Natural killer cell (primary cell): ENCODE measurements around the gene INAFM2. TPM values are rescaled to one million over a fixed set of nuclear protein-coding genes. Genes with fewer than 3 reads are reported as not detected.

Experiments
- ATAC-seq, 3 donors: fragments of 150-1000 bp in 2 of 3; fragments of 200-7000 bp in 1 of 3; cut with Tn5 transposase; 1 replicate in 1 of 3; 2 replicates in 2 of 3; pipeline ENCODE4 v1.10.0; 2021; ENCODE audit warnings: mild to moderate bottlenecking in 2 of 3, moderate library complexity in 2 of 3
- DNase-seq, 2 donors: peaks; one replicate each; pipeline versions ENCODE4 v3.0.0 to v3.0.0-alpha.2; 2013 to 2021; ENCODE audit warnings: mixed read lengths in 1 of 2
- H3K27ac ChIP-seq: one replicate; pipeline ENCODE4 v1.5.1; 2013; ENCODE audit warnings: mild to moderate bottlenecking, low read length
- H3K27me3 ChIP-seq: one replicate; pipeline ENCODE4 v1.6.1; 2013; ENCODE audit warnings: low read length; ENCODE audit not compliant: control insufficient read depth, insufficient read depth
- H3K36me3 ChIP-seq: one replicate; pipeline ENCODE4 v1.6.1; 2013; ENCODE audit warnings: low read length; ENCODE audit not compliant: control insufficient read depth, insufficient read depth
- H3K4me1 ChIP-seq: one replicate; pipeline ENCODE4 v1.6.1; 2013; ENCODE audit warnings: low read length; ENCODE audit not compliant: control insufficient read depth, insufficient read depth
- H3K4me3 ChIP-seq: one replicate; pipeline ENCODE4 v1.5.1; 2013; ENCODE audit warnings: low read length
- H3K9me3 ChIP-seq: one replicate; pipeline ENCODE4 v1.6.1; 2013; ENCODE audit warnings: low read length; ENCODE audit not compliant: control insufficient read depth, insufficient read depth
- H3K27ac Mint-ChIP-seq, 2 donors: one replicate each; pipeline ENCODE4 v1.8.0; 2022; ENCODE audit warnings: mild to moderate bottlenecking in 2 of 2, mixed read lengths in 2 of 2, moderate library complexity in 1 of 2
- H3K27me3 Mint-ChIP-seq, 2 donors: one replicate each; pipeline ENCODE4 v1.8.0; 2022; ENCODE audit warnings: low read depth in 2 of 2, mixed read lengths in 2 of 2
- H3K36me3 Mint-ChIP-seq: one replicate; pipeline ENCODE4 v1.8.0; 2022; ENCODE audit warnings: mixed read lengths
- H3K4me1 Mint-ChIP-seq, 2 donors: one replicate each; pipeline ENCODE4 v1.8.0; 2022; ENCODE audit warnings: mixed read lengths in 2 of 2
- H3K4me3 Mint-ChIP-seq: one replicate; pipeline ENCODE4 v1.8.0; 2022; ENCODE audit warnings: mild to moderate bottlenecking, moderate library complexity, mixed read lengths
- H3K9me3 Mint-ChIP-seq, 2 donors: one replicate each; pipeline ENCODE4 v1.8.0; 2022; ENCODE audit warnings: mixed read lengths in 2 of 2
- CTCF ChIP-seq: fragments of 200-600 bp; IDR thresholded peaks from one replicate; pipeline ENCODE4 v1.8.0; 2022; ENCODE audit warnings: antibody characterized with exemption
- WGBS: methylation state at CpG from one replicate; pipeline ENCODE4 v1.1.7; 2013; ENCODE audit warnings: missing lambda C conversion rate; ENCODE audit not compliant: insufficient coverage; 5-methylcytosine and 5-hydroxymethylcytosine counted together
- intact Hi-C: fragments of 100-400 bp; cut with micrococcal nuclease; formaldehyde crosslinking; loops from one replicate; pipeline ENCODE4 v1.14.2; 2022
- total RNA-seq, 4 donors: library from RNA; stranded (reverse); fragments of 120-200 nt in 1 of 4; gene quantifications; one replicate each; pipeline versions ENCODE4 v1.2.3 to v1.2.4, GENCODE V29; 2013 to 2022

INAFM2 gene
- total RNA-seq, 3 donors from 2014 or later (not counting 1 experiment from before 2014, with no cell fraction given), result 14.0 to 21.7 (median 15.1) TPM

- Histone ChIP-seq H3K9me3 (no peaks in the 10 kb centered on the region), H3K4me3 (no peak overlapping the region), H3K36me3 (no peaks in the 10 kb centered on the region), H3K27ac (peak overlapping the region; percentile 46), H3K4me1 (peaks cover 32% of the 10 kb centered on the region), H3K27me3 (no peaks in the 10 kb centered on the region)
- Mint-ChIP-seq H3K27me3 (no peaks in the 10 kb centered on the region), H3K4me1 (peaks cover 41 to 45% of the 10 kb centered on the region in 2 donors), H3K27ac (peak overlapping the region; percentile 92 to 94), H3K4me3 (no peak overlapping the region), H3K9me3 (no peaks in the 10 kb centered on the region), H3K36me3 (no peaks in the 10 kb centered on the region)
- ATAC-seq (no peak), DNase-seq (no peak)
- intact Hi-C loops, result no loop called here
- WGBS, result 63% methylated on average over 3 of the region's 4 CpGs
- TF ChIP-seq CTCF, result no peak
Measured at GRCh38 chr15:40314723-40315276, 8.7 kb upstream of the INAFM2 start.

GRCh38 chr15:40316931-40317330 lies 6.6 kb upstream of the INAFM2 start:
- DNase-seq (no peak), ATAC-seq (no peak)
- Histone ChIP-seq H3K9me3 (no peaks in the 10 kb centered on the region), H3K4me3 (no peak overlapping the region), H3K4me1 (peaks cover 31% of the 10 kb centered on the region), H3K36me3 (no peaks in the 10 kb centered on the region), H3K27ac (no peak overlapping the region), H3K27me3 (no peaks in the 10 kb centered on the region)
- Mint-ChIP-seq H3K27ac (no peak overlapping the region), H3K4me1 (peaks cover 45 to 51% of the 10 kb centered on the region in 2 donors), H3K36me3 (no peaks in the 10 kb centered on the region), H3K9me3 (no peaks in the 10 kb centered on the region), H3K4me3 (no peak overlapping the region), H3K27me3 (no peaks in the 10 kb centered on the region)
- WGBS, result 83% methylated on average over 3 of the region's 3 CpGs
- intact Hi-C loops, result no loop called here
- no peak for TF ChIP-seq CTCF

- ATAC-seq, result no peak
- H3K4me1 Mint-ChIP-seq, result peaks cover 39 to 51% of the 10 kb centered on the region in 2 donors
- H3K27me3 Mint-ChIP-seq, result no peaks in the 10 kb centered on the region
Measured at GRCh38 chr15:40317580-40317979, 5.9 kb upstream of the INAFM2 start.

More at GRCh38 chr15:40317580-40317979, 5.9 kb upstream of the INAFM2 start:
- no peaks in the 10 kb centered on the region for H3K36me3 ChIP-seq
- Mint-ChIP-seq H3K9me3 (no peaks in the 10 kb centered on the region), H3K36me3 (no peaks in the 10 kb centered on the region), H3K4me3 (no peak overlapping the region), H3K27ac (no peak overlapping the region)
- H3K4me3 ChIP-seq, result no peak overlapping the region
- H3K27ac ChIP-seq, result no peak overlapping the region
- no peak for TF ChIP-seq CTCF
- H3K4me1 ChIP-seq, result peaks cover 30% of the 10 kb centered on the region
- intact Hi-C loops, result no loop called here
- no peaks in the 10 kb centered on the region for H3K9me3 ChIP-seq
- no peak for DNase-seq
- H3K27me3 ChIP-seq, result no peaks in the 10 kb centered on the region
- WGBS, result 84% methylated on average over 3 of the region's 4 CpGs
